PFSK-1 (cell line): Measurements from ENCODE around the gene C2orf69.

ENCODE experiments used
- FOXP2 ChIP-seq: optimal IDR thresholded peaks from 2 replicates; pipeline ENCODE3; 2011; ENCODE audit warnings: borderline replicate concordance, control low read depth, inconsistent platforms; ENCODE audit not compliant: insufficient read depth; ENCODE audit errors: extremely low read length, extremely low read depth
- POLR2AphosphoS5 ChIP-seq: IDR thresholded peaks from 2 replicates; pipeline ENCODE4 v1.6.1; 2012; ENCODE audit warnings: low read depth, mild to moderate bottlenecking, control low read depth, low read length, moderate library complexity
- REST ChIP-seq, 2 experiments: IDR thresholded peaks; 2 replicates each; pipeline versions ENCODE4 v1.6.1 to v1.8.0; 2011 to 2012; ENCODE audit warnings: low read depth in 2 of 2, low read length in 2 of 2, control low read depth in 1 of 2, inconsistent platforms in 1 of 2, mild to moderate bottlenecking in 1 of 2, moderate library complexity in 1 of 2; ENCODE audit not compliant: insufficient read depth in 1 of 2
- SIN3A ChIP-seq: IDR thresholded peaks from 2 replicates; pipeline ENCODE4 v1.6.1; 2012; ENCODE audit warnings: mild to moderate bottlenecking, low read length, moderate library complexity, borderline replicate concordance; ENCODE audit not compliant: insufficient read depth
- TAF1 ChIP-seq: IDR thresholded peaks from 2 replicates; pipeline ENCODE4 v1.6.1; 2012; ENCODE audit warnings: low read length, control low read depth, borderline replicate concordance; ENCODE audit not compliant: insufficient read depth

C2orf69 gene

GRCh38 chr2:199870581-199870980, 40.5 kb upstream of the C2orf69 start:
- TF ChIP-seq FOXP2, result no peak
- TF ChIP-seq SIN3A, result no peak
- TF ChIP-seq REST (IDR thresholded peaks at IDR 0.05; ENCODE audit: insufficient read depth in 1 of 2, low read depth in 2 of 2, low read length in 2 of 2), result no peak
- TF ChIP-seq POLR2AphosphoS5, result no peak
- TF ChIP-seq TAF1, result no peak

GRCh38 chr2:199874209-199874608, 36.9 kb upstream of the C2orf69 start:
- TF ChIP-seq POLR2AphosphoS5 (no peak), FOXP2 (no peak), SIN3A (no peak), TAF1 (no peak), REST (IDR thresholded peaks at IDR 0.05; ENCODE audit: insufficient read depth in 1 of 2, low read depth in 2 of 2, low read length in 2 of 2) (no peak)

DNA sequence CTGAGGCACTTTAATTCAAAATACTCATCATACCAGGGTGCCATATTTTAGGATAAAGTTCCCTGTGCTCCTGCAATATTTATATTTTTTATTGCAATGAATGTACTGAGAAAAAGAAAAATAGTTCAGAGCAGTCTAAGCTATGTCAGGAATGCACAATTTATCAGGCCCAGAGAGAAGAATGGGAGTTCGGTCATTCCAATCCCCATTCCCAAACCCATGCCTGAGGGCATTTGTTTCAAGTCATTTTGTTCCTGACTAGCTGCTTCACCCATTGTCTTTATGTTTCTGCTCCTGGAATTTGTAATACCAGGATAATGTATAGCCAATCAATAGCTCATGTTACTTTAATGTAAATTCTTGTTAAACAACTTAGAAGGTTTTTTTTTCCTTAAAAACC, 35.7 kb upstream of the C2orf69 start:
- no peak for TF ChIP-seq POLR2AphosphoS5
- TF ChIP-seq SIN3A, result no peak
- no peak for TF ChIP-seq FOXP2
- no peak for TF ChIP-seq REST (IDR thresholded peaks at IDR 0.05; ENCODE audit: insufficient read depth in 1 of 2, low read depth in 2 of 2, low read length in 2 of 2)
- TF ChIP-seq TAF1, result no peak

- TF ChIP-seq SIN3A, result no peak
- TF ChIP-seq POLR2AphosphoS5, result no peak
- TF ChIP-seq FOXP2, result no peak
- no peak for TF ChIP-seq REST (IDR thresholded peaks at IDR 0.05; ENCODE audit: insufficient read depth in 1 of 2, low read depth in 2 of 2, low read length in 2 of 2)
- TF ChIP-seq TAF1, result no peak
Measured at GRCh38 chr2:199882667-199883066, 28.4 kb upstream of the C2orf69 start.

GRCh38 chr2:199883474-199884212, 27.4 kb upstream of the C2orf69 start:
- no peak for TF ChIP-seq FOXP2
- TF ChIP-seq POLR2AphosphoS5, result no peak
- TF ChIP-seq TAF1, result no peak
- no peak for TF ChIP-seq REST (IDR thresholded peaks at IDR 0.05; ENCODE audit: insufficient read depth in 1 of 2, low read depth in 2 of 2, low read length in 2 of 2)
- TF ChIP-seq SIN3A, result no peak
